HEK293 (cell line): ENCODE results near the gene SLC51B.

Experiments used
- CTCF ChIP-seq: fragments of 450-650 bp; formaldehyde crosslinking; IDR thresholded peaks from 2 replicates; pipeline ENCODE4 v1.5.1; 2016; ENCODE audit warnings: missing biosample characterization, missing genetic modification characterization
- IKZF3 ChIP-seq: fragments of 450-650 bp; IDR thresholded peaks from 2 replicates; pipeline ENCODE4 v1.5.0; 2018; ENCODE audit warnings: missing biosample characterization, mild to moderate bottlenecking, missing genetic modification characterization, moderate library complexity
- ZNF121 ChIP-seq: fragments of 450-650 bp; formaldehyde crosslinking; IDR thresholded peaks from 2 replicates; pipeline ENCODE4 v1.5.1; 2016; ENCODE audit warnings: missing biosample characterization, missing genetic modification characterization
- ZSCAN18 ChIP-seq: fragments of 450-650 bp; formaldehyde crosslinking; IDR thresholded peaks from 2 replicates; pipeline ENCODE4 v1.5.1; 2016; ENCODE audit warnings: missing biosample characterization, missing genetic modification characterization

GRCh38 chr15:65062061-65062460, 16.9 kb downstream of the SLC51B start:
- TF ChIP-seq CTCF (tag by site-specific recombination) = no peak
- TF ChIP-seq ZSCAN18 (tag by site-specific recombination) = no peak
- no peak for TF ChIP-seq IKZF3
- TF ChIP-seq ZNF121 (tag by site-specific recombination) = no peak
